SKM-1 (cell line): Measurements from ENCODE around the gene ZNF613.
"Not testable (repeated sequence)": the region's sequence is repeated elsewhere in the genome, so short reads cannot be mapped to it uniquely, and the experiment has no call there.

Experiments
- DNase-seq: peaks from one replicate; lab custom pipeline; 2025; ENCODE audit not compliant: unreplicated experiment; lab: John Stamatoyannopoulos, UW

Gene ZNF613

DNA sequence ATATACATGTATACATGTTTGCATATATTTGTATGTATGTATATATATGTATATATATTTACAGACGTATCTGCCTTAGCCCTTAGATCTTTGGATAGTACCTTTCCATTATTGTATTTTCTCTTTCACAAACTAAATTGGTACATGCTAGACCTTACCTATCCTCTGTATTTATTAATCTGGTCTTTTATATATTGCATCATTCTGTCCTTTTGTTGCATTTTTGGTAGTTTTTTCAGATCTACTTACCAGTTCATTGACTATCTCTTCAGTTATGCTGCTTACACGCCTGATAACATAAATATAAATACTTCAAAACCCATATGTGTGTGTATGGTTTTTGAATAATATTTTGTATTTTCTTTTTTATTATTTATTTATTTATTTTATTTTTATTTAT, 11.7 kb downstream of the ZNF613 start:
- DNase-seq: no peak

DNA sequence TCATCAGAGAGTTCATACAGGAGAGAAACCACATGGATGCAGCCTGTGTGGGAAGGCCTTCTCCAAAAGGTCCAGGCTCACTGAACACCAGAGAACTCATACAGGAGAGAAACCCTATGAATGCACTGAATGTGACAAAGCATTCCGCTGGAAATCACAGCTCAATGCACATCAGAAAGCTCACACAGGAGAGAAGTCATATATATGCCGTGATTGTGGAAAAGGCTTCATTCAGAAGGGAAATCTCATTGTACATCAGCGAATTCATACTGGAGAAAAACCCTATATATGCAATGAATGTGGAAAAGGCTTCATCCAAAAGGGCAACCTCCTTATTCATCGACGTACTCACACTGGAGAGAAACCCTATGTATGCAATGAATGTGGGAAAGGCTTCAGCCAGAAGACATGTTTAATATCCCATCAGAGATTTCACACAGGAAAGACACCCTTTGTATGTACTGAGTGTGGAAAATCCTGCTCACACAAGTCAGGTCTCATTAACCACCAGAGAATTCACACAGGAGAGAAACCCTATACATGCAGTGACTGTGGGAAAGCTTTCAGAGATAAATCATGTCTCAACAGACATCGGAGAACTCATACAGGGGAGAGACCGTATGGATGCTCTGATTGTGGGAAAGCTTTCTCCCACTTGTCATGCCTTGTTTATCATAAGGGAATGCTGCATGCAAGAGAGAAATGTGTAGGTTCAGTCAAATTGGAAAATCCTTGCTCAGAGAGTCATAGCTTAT, 17.7 kb downstream of the ZNF613 start:
- DNase-seq: no peak

DNA sequence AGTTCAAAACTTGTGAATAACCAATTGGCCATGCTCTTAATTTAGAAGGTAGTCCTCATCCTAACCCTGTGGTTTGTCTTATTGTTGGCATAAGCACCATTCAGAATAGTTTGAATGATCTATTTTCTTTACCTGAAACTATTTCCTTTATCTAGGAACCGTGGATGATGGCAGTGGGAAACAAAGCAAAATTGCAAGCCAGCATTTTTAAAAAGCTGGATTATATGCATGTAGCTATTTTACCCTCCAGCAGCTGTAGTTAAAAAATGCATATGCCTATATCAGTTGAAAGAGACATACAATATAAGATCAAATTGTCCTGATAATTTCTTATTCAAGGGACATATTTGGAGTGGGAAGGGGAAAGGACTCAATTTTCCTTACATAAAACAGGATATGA, 19.3 kb downstream of the ZNF613 start:
- no peak for DNase-seq

DNA sequence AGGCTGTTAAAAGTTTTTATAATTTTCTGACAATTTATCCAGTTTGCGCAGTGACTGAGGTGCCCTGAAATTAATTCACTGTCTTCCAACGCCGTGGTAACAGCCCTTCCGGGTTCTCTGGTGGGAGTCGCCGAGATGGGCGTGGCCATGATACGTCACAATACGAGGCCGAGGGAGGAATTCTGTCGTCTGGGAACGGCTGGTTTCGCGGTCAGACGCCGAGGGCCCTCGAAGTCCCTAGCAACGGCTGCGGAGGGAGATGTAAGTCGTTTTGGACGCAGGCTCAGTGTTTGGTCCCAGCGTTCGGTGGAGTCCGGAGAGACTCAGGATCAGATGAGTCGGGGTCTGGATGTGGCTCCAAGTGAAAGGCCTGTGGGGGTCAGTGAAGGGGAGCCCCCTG, 21.7 kb downstream of the ZNF613 start:
- no peak for DNase-seq

DNA sequence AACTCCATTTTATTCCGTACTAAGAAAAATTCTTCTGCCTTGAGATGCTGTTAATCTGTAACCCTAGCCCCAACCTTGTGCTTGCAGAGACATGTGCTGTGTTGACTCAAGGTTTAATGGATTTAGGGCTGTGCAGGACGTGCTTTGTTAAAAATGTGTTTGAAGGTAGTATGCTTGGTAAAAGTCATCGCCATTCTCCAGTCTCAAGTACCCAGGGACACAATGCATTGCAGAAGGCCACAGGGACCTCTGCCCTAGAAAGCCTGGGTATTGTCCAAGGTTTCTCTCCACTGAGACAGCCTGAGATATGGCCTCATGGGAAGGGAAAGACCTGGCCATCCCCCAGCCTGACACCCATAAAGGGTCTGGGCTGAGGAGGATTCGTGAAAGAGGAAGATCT, 30.6 kb downstream of the ZNF613 start:
- not testable (repeated sequence) for DNase-seq

DNA sequence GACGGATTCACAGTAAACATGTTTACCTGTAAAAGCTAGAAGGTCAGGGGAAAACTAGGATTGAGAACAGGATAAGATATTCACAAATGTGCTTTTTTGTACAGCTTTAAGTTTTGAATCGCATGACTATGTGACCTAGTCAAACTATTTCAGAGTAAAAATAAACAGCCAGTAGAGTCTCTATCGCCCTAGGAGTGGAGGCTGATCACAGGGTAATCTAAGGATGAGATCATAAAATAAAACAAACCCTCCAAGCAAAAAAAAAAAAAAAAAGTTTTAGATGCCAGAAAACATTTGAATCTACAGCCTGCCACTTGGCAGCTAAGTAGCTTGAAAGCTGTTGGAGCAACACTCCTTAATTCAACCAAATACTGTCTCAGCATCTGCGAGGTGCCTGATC, 32.5 kb downstream of the ZNF613 start:
- no peak for DNase-seq

DNA sequence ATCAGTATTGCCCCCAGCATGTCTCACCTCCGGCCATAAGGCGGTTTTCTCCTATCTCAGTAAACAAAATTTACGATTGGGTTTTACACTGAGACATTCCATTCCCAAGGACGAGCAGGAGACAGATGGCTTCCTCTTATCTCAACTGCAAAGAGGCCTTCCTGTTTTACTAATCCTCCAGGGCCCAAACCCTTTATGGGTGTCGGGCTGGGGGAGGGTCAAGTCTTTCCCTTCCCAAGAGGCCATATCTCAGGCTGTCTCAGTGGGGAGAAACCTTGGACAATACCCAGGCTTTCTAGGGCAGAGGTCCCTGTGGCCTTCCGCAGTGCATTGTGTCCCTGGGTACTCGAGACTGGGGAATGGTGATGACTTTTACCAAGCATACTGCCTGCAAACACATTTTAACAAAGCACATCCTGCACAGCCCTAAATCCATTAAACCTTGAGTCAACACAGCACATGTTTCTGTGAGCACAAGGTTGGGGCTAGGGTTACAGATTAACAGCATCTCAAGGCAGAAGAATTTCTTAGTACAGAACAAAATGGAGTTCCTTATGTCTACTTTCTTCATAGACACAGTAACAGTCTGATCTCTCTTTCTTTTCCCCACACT, 33.5 kb downstream of the ZNF613 start:
- not testable (repeated sequence) for DNase-seq

DNA sequence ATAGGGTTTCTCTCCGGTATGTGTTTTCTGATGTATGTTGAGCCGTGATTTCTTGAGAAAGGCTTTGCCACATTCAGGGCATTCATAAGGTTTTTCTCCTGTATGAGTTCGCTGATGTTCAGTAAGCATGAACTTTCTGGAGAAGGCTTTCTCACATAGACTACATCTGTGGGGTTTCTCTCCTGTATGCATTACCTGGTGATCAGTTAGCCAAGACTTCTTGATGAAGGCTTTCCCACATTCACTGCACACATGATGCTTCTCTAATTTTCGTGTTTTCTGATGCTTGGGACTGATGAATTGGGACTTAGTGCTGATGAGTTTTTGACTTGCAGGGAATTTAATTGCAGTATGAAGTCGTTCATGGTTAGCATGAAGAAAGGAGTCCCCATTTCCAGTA, 38.3 kb downstream of the ZNF613 start:
- DNase-seq: no peak

DNA sequence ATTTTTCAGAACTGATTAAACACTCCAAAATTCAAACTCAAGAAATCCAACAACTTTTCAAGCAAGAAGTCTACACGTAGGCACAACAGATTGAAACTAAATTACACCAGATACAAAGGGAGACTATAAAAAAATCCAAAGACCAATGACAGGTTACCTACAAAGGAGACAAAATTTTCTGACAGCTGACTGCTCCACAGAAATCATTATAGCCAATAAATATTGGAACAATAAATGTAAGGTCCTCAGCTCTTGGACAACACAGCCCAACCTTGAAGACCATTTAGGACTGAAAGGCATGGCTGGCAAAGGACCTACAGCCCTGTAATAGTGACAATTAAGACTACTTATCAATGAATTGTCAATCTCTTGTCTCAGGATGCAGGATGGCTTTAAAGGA, 43.4 kb downstream of the ZNF613 start:
- DNase-seq: no peak

DNA sequence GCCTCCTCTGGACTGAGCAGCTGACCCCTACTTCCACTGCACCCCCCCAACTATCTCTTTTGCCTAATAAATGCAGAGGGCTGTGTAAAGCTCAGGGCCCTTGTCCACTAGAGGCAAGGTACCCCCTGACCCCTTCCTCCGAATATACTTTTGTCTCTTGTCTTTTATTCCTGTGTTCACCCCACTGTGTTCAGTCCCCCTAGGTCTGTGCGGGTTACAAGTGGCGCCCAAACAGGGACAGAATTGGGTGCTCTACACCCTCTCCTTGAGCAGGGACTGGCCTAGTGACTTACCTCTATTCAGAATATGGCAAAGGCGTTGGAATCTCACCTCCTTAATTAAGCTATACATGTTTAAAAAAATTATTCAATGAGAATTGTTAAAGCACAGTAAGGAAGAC, 44.4 kb downstream of the ZNF613 start:
- DNase-seq: no peak

DNA sequence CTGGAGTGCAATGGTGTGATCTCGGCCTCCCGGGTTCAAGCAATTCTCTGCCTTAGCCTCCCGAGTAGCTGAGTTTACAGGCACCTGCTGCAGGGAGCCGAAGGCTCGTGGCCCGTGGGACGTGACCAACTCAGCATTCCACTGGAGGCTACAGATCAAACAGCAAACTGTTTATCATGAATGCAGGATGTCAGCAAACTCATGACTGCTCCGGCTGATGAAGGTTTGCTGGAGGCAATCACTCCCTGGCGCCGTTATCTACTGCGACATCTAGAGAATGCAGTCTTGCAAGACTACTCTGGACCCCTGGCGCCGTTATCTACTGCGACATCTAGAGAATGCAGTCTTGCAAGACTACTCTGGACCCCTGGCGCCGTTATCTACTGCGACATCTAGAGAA, 48.5 kb downstream of the ZNF613 start:
- not testable (repeated sequence) for DNase-seq

DNA sequence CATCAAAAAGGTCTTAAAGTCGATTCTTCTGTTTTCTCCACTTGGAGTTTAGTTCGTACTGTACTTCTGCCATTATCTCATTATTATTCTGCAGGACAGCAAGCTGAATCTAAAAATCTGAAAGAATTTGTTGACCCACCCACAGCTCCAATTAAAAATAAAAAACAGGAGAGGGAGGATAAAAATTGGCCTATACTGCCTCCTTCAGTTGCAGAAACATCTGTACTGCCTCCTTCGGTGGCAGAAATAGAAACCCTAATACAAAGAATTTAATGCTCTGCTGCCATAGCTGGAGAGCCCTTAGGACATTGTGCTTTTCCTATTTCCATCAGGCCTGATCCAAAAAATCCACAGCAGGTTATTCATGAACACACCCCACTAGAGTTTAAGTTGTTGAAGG, 49.6 kb downstream of the ZNF613 start:
- DNase-seq: no peak

DNA sequence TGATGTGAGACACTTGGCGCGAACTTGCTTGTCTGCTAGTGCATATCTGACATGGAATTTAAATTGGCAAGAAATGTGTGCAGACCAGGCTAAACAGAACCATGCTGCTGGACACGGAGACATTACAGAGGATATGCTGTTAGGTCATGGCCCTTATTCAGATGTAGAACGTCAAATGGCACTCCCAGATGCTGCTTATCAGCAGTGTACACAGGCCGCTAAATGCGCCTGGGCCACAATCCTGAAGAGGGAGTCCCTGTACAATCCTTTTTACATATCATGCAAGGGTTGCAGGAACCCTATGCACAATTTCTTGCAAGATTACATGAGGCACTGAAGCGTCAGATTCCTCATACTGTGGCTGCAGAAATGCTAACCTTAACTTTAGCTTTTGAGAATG, 50.1 kb downstream of the ZNF613 start:
- no peak for DNase-seq

DNA sequence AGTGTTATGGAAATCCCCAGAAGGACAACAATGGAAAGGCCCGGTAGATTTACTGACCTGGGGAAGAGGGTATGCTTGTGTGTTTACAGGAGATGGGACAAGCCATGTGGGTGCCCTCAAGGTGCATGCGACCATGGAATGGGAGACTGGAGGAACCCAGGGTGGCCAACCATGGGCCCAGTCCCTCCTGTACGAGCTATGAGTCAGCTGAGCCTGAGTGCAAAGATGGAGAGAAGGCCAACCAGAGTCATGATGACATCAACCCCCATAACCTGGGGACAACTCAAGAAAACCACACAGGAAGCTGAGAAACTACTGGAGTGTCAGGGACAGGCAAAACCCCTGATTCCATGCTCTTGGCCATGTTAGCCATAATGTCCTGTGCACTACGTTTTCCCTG, 51.6 kb downstream of the ZNF613 start:
- no peak for DNase-seq

DNA sequence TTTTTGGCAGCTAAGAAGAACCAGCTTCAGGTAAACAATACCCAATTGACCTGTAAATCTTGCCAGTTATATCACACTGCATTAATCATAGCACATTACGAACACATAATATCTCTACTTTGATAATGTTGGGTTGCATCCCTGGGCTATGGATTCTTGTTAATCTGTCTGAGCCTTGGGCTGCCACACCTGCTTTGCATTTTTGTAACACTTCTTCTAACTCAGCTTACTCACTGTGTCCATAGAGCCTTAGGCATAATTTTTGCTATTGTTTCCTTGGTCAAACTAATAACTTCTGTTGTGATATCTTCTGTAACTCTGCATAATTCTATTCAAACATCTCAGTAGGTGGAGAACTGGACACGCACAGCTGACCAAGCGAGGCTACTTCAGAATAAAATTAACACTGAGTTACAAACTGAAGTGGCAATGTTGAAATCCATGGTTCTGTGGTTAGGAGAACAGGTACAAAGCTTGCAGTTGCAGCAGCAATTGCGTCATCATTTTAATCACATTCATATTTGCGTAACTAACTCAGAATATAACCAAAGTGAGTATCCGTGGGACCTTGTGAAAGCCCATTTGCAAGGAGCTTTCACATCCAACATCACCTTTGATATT, 53.0 kb downstream of the ZNF613 start:
- no peak for DNase-seq

DNA sequence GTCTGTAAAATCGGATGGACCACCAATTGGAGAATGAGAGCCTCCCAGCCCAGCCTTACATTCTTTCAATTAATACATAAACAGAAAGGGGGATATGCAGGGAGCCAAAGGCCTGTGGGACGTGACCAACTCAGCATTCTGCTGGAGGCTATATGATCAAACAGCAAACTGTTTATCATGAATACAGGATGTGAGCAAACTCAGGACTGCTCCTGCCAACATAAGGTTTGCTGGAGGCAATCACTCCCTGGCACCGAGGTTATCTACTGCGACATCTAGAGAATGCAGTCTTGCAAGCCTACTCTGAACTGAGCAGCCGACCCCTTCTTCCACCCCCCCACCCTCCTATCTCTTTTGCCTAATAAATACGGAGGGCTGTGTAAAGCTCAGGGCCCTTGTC, 53.7 kb downstream of the ZNF613 start:
- DNase-seq: not testable (repeated sequence)

DNA sequence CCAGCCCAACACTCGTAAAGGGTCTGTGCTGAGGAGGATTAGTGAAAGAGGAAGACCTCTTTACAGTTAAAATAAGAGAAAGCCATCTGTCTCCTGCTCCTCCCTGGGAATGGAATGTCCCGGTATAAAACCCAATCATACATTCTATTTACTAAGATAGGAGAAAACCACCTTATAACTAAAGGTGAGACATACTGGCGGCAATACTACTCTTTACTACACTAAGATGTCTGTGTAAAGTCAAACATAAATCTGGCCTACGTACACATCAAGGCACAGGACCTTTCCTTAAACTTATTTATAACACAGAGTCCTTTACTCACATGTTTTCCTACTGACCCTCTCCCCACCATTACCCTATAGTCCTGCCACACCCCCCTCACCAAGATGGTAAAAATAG, 56.1 kb downstream of the ZNF613 start:
- no peak for DNase-seq

DNA sequence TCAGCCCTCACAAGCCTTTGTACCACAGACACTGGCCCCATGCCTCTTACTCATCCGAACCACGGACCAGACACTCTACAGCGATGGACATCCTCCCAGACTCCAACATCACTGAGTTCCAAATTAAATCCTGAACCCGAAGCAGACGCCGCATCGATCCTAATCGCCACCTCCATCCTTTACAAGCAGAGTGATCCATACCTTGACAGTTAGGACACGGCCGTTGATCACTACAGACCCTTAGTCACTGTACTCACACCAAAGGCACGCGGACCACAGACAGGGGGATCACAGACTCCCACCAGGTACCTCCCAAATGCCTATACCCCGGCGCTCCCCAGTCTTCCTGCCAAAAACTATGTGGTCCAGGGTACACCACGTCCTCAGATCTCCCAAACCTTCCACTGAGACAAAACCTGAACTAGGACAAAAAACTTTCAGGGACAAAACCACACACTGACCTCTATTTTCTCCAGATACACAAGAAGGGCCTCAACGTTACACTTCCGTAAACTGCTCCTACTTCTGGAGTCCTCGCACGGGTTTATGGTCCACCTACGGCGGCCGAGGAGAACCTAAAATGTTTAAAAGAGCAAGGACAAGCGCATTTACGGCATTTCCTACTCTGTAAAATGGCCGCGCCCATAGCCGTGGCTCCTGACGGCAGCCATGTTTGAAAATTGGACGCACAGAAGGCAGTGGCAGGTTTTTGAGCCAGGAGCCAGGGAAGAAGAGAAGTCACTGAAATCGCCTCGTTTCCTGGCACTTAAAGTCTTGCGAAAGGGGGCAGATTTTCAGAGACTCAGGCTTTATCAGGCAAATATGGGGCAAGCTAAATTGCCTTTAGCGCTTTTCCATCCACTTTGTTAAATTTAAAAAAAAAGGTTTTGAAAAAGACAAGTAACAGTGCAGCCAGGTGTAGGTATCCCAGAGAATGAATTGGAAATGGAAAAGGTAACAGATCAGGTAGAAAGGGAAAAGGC, 59.3 kb downstream of the ZNF613 start, which contains the start of gene ZNF350:
Gene ZNF350 (minus strand): TSS at position 532 of the 983 bp plus-strand sequence. CDS start 12,480 bp downstream, outside the sequence.
- DNase-seq: peak; percentile 51

DNA sequence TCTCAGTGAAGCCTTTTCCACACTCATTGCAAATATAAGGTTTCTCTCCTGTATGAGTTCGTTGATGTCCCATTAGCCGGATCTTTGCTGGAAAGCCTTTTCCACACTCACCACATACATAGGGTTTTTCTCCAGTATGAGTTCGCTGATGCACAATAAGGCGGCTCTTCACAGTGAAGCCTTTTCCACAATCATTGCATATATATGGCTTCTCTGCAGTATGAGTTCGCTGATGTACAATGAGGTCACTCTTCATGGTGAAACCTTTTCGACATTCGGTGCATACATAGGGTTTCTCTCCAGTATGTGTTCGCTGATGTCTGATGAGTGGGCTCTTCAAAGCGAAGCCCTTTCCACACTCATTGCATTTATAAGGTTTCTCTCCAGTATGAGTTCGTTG, 66.2 kb downstream of the ZNF613 start:
- DNase-seq: no peak

DNA sequence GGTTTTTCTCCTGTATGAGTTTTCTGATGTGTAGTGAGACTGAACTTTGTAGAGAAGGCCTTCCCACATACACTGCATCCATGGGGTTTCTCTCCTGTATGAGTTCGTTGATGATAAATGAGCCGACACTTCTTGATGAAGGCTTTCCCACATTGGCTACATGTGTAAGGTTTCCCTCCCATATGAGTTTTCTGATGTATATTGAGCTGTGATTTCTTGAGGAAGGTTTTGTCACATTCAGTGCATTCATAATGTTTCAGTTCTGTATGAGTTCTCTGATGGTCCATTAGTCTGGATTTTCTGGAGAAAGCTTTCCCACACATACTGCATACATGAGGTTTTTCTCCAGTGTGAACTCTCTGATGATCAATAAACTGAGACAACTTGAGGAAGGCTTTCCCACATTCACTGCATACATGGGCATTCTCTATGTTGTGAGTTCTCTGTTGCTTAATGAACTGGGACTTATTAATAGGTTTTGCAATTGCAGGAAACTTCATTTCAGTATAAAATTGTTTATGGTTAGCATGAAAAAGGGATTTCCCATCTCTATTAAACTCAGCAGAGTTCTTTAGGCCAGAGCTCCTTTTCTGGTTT, 66.9 kb downstream of the ZNF613 start:
- no peak for DNase-seq
